H1 (cell line): ENCODE results near the gene VPS25. TPM values are rescaled to one million over a fixed set of nuclear protein-coding genes. Genes with fewer than 3 reads are reported as not detected.
A peak's percentile ranks its signal among the peaks of the same experiment; 100 is the strongest.

Source experiments
- CTCF ChIA-PET: fragments of 300-600 bp; sonication (Branson Sonifier 250); formaldehyde crosslinking; loops from one replicate; lab custom pipeline; 2021; ENCODE audit not compliant: partially characterized antibody; lab: Charles Lee
- POLR2A ChIA-PET: fragments of 300-600 bp; sonication (Branson Sonifier 250); formaldehyde crosslinking; loops from one replicate; lab custom pipeline; 2021; ENCODE audit warnings: inconsistent platforms; ENCODE audit not compliant: partially characterized antibody; lab: Charles Lee
- DNase-seq, 2 experiments: peaks; one replicate each; pipeline versions ENCODE4 v3.0.0 to v3.0.0-alpha.2; 2010 to 2022; ENCODE audit warnings: low spot score in 2 of 2, low read depth in 1 of 2, mixed read lengths in 1 of 2
- FAIRE-seq: peaks from 2 replicates; lab custom pipeline; 2011; peaks lifted over from hg19 to GRCh38; lab: Jason Lieb, UNC
- H2AFZ ChIP-seq: 2 replicates; pipeline ENCODE4 v1.8.1; 2012; ENCODE audit warnings: low read length, inconsistent platforms
- H2AK5ac ChIP-seq: 2 replicates; pipeline ENCODE4 v1.6.1; 2013; ENCODE audit warnings: low read depth, low read length
- H2BK120ac ChIP-seq: replicated peaks from 2 replicates; pipeline ENCODE3; 2013; ENCODE audit warnings: low read depth, low read length, inconsistent platforms
- H2BK12ac ChIP-seq: 2 replicates; pipeline ENCODE4 v1.6.1; 2013; ENCODE audit warnings: low read depth, low read length
- H2BK15ac ChIP-seq: 2 replicates; pipeline ENCODE4 v1.6.1; 2013; ENCODE audit warnings: low read length
- H2BK20ac ChIP-seq: 2 replicates; pipeline ENCODE4 v1.6.1; 2013; ENCODE audit warnings: low read length
- H2BK5ac ChIP-seq: 2 replicates; pipeline ENCODE4 v1.6.1; 2013; ENCODE audit warnings: low read depth, low read length
- H3K14ac ChIP-seq: 2 replicates; pipeline ENCODE4 v1.6.1; 2013; ENCODE audit warnings: inconsistent platforms; ENCODE audit not compliant: insufficient read length
- H3K18ac ChIP-seq: 2 replicates; pipeline ENCODE4 v1.6.1; 2013; ENCODE audit warnings: low read length; ENCODE audit errors: extremely low read depth
- H3K23ac ChIP-seq: 2 replicates; pipeline ENCODE4 v1.6.1; 2013; ENCODE audit warnings: inconsistent platforms; ENCODE audit not compliant: insufficient read length
- H3K23me2 ChIP-seq: 2 replicates; pipeline ENCODE4 v1.6.1; 2013; ENCODE audit warnings: low read depth, low read length
- H3K27ac ChIP-seq: 2 replicates; pipeline ENCODE4 v1.6.1; 2011; ENCODE audit warnings: low read depth, low read length, inconsistent platforms
- H3K27me3 ChIP-seq, 4 experiments: replicated peaks in 1 of 4; 1 replicate in 1 of 4; 2 replicates in 3 of 4; pipeline versions ENCODE4 v1.6.1 to v1.8.1; 2011 to 2013; ENCODE audit warnings: low read length in 3 of 4, mild to moderate bottlenecking in 3 of 4, inconsistent platforms in 2 of 4, mixed read lengths in 2 of 4, moderate library complexity in 1 of 4; ENCODE audit not compliant: control insufficient read depth in 3 of 4, insufficient read depth in 3 of 4; ENCODE audit errors: extremely low read depth in 1 of 4
- H3K36me3 ChIP-seq, 4 experiments: 2 replicates each; pipeline versions ENCODE4 v1.6.1 to v1.8.1; 2011 to 2013; ENCODE audit warnings: mild to moderate bottlenecking in 4 of 4, low read length in 3 of 4, moderate library complexity in 2 of 4, control low read depth in 1 of 4, inconsistent platforms in 1 of 4; ENCODE audit not compliant: insufficient read depth in 4 of 4, control insufficient read depth in 2 of 4
- H3K4ac ChIP-seq: replicated peaks from 2 replicates; pipeline ENCODE3; 2013; ENCODE audit warnings: low read length, low read depth, mixed read lengths, inconsistent platforms; ENCODE audit not compliant: insufficient read length
- H3K4me1 ChIP-seq, 4 experiments: replicated peaks in 1 of 4; 1 replicate in 1 of 4; 2 replicates in 3 of 4; pipeline versions ENCODE4 v1.6.1 to v1.8.1; 2011 to 2013; ENCODE audit warnings: low read length in 3 of 4, inconsistent platforms in 2 of 4, mixed read lengths in 1 of 4; ENCODE audit not compliant: insufficient read depth in 4 of 4, control insufficient read depth in 3 of 4
- H3K4me2 ChIP-seq, 2 experiments: 2 replicates each; pipeline versions ENCODE4 v1.6.1 to v1.8.1; 2011 to 2013; ENCODE audit warnings: low read depth in 2 of 2, low read length in 2 of 2, control low read depth in 1 of 2, inconsistent platforms in 1 of 2, mild to moderate bottlenecking in 1 of 2; ENCODE audit not compliant: insufficient read depth in 1 of 2
- H3K4me3 ChIP-seq, 4 experiments: fragments of 200-600, 300-600 bp in 1 of 4; sonication (generic), shearing (Covaris generic), sonication (Bioruptor Twin) in 1 of 4; 2 replicates each; pipeline versions ENCODE4 v1.5.1 to v1.8.1; 2011 to 2016; ENCODE audit warnings: low read length in 4 of 4, low read depth in 3 of 4, control low read depth in 2 of 4, inconsistent platforms in 2 of 4, mild to moderate bottlenecking in 2 of 4, mixed read lengths in 1 of 4, moderate library complexity in 1 of 4; ENCODE audit not compliant: insufficient read depth in 2 of 4; ENCODE audit errors: extremely low read depth in 1 of 4
- H3K56ac ChIP-seq: replicated peaks from 2 replicates; pipeline ENCODE3; 2013; ENCODE audit warnings: low read depth, mild to moderate bottlenecking, mixed read lengths, low read length, inconsistent platforms; ENCODE audit not compliant: insufficient read length
- H3K79me1 ChIP-seq: 2 replicates; pipeline ENCODE4 v1.6.1; 2013; ENCODE audit warnings: low read depth, low read length, control low read depth
- H3K79me2 ChIP-seq, 2 experiments: 2 replicates each; pipeline versions ENCODE4 v1.6.1 to v1.8.1; 2012 to 2013; ENCODE audit warnings: low read length in 2 of 2, mild to moderate bottlenecking in 2 of 2, inconsistent platforms in 1 of 2; ENCODE audit not compliant: insufficient read depth in 2 of 2, control insufficient read depth in 1 of 2
- H3K9ac ChIP-seq, 4 experiments: replicated peaks in 1 of 4; 1 replicate in 1 of 4; 2 replicates in 3 of 4; pipeline versions ENCODE4 v1.6.1 to v1.8.1; 2011 to 2013; ENCODE audit warnings: low read depth in 3 of 4, low read length in 3 of 4, control low read depth in 2 of 4, mild to moderate bottlenecking in 2 of 4, moderate library complexity in 2 of 4, inconsistent platforms in 1 of 4; ENCODE audit errors: extremely low read depth in 1 of 4
- H3K9me3 ChIP-seq, 2 experiments: 2 replicates each; pipeline versions ENCODE4 v1.6.1 to v1.8.1; 2012 to 2013; ENCODE audit warnings: mild to moderate bottlenecking in 2 of 2, moderate library complexity in 2 of 2, control low read depth in 1 of 2, inconsistent platforms in 1 of 2, low read depth in 1 of 2, low read length in 1 of 2, mixed read lengths in 1 of 2; ENCODE audit not compliant: insufficient read depth in 2 of 2
- H4K20me1 ChIP-seq, 2 experiments: replicated peaks in 1 of 2; 2 replicates each; pipeline versions ENCODE3 to v1.8.1; 2011 to 2013; ENCODE audit warnings: inconsistent platforms in 2 of 2, low read length in 2 of 2, mild to moderate bottlenecking in 1 of 2; ENCODE audit not compliant: insufficient read depth in 2 of 2, control insufficient read depth in 1 of 2
- H4K5ac ChIP-seq: 2 replicates; pipeline ENCODE4 v1.6.1; 2013; ENCODE audit warnings: low read length, low read depth, mixed read lengths, inconsistent platforms; ENCODE audit not compliant: insufficient read length
- H4K8ac ChIP-seq: 2 replicates; pipeline ENCODE4 v1.8.0; 2013; ENCODE audit warnings: mild to moderate bottlenecking, moderate library complexity, low read length, inconsistent platforms; ENCODE audit not compliant: insufficient read depth; ENCODE audit errors: extremely low read depth
- H4K91ac ChIP-seq: replicated peaks from 2 replicates; pipeline ENCODE3; 2013; ENCODE audit warnings: low read length, mixed read lengths, inconsistent platforms; ENCODE audit not compliant: insufficient read length
- FOSL1 ChIP-seq: IDR thresholded peaks from 2 replicates; pipeline ENCODE4 v1.6.1; 2011; ENCODE audit warnings: mild to moderate bottlenecking, low read depth, low read length, moderate library complexity; ENCODE audit not compliant: insufficient read depth
- GABPA ChIP-seq: IDR thresholded peaks from 2 replicates; pipeline ENCODE4 v1.6.1; 2011; ENCODE audit warnings: mild to moderate bottlenecking, low read length, moderate library complexity, borderline replicate concordance; ENCODE audit not compliant: insufficient read depth
- RXRA ChIP-seq: IDR thresholded peaks from 2 replicates; pipeline ENCODE4 v1.6.1; 2011; ENCODE audit warnings: low read depth, mild to moderate bottlenecking, low read length, moderate library complexity; ENCODE audit not compliant: insufficient read depth
- WGBS, 2 experiments: shearing (Covaris generic) in 1 of 2; methylation state at CpG; one replicate each; pipeline versions ENCODE4 v1.1.6 to v1.1.7; 2013 to 2015; ENCODE audit warnings: low lambda C conversion rate in 2 of 2, mixed read lengths in 2 of 2, inconsistent platforms in 1 of 2, low coverage in 1 of 2, missing lambda C conversion rate in 1 of 2; ENCODE audit not compliant: insufficient replicate concordance in 2 of 2, insufficient coverage in 1 of 2, insufficient read length in 1 of 2; ENCODE audit errors: extremely low coverage in 1 of 2, missing lambda C conversion rate in 1 of 2; 5-methylcytosine and 5-hydroxymethylcytosine counted together
- polyA plus RNA-seq, 7 experiments: library from polyadenylated mRNA; depleted of rRNA in 3 of 7; stranded (reverse) in 5 of 7; unstranded in 2 of 7; fragments of >200 nt in 5 of 7; fragments of 200-250 nt in 2 of 7; gene quantifications; 1 replicate in 5 of 7; 2 replicates in 1 of 7; 4 replicates in 1 of 7; pipeline versions ENCODE4 v1.2.1 to v1.2.3, GENCODE V29; 2011 to 2013; ENCODE audit warnings: missing spikeins in 2 of 7, mixed read lengths in 2 of 7
- total RNA-seq: library from RNA; stranded (reverse); fragmentation: NEBNext Ultra II Directional; extraction: Animal tissue kit (Norgen Biotek cat#: 25700); gene quantifications from 2 replicates; pipeline ENCODE4 v1.2.1, GENCODE V29; 2021

VPS25 gene
- total and polyA plus RNA-seq, 2 of the 8 experiments (the other 6 are each of a cell fraction or from before 2014, with no cell fraction given) = 88.2 to 188 TPM

DNA sequence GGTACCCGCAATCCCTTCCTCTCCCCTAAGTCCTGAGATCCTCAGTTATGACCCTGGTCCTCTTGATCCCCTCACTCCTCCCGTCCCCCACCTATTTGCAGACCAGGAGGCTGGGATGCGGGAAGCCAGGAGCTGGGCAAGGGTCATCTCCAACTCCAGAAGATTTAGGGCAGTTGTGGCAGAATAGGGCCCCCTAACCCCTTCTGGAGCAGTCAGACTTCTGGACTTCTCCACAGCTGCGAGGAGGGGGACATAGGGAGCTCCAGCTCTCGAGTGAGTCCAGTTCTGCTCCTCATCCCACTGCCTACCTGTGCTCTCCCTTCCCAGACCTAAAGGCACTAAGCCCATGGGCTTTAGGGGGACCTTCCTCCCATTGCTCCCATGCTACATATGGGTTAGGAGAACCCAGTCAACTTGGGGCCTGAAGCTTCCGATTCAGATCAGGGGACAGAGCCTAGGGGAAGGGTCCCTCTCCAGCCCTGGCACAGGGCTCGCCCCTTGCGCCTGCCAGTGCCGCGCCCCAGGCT, 8.5 kb downstream of the VPS25 start:
- Histone ChIP-seq H2AK5ac (no peak overlapping the region), H3K18ac (no peak overlapping the region), H3K14ac (no peak overlapping the region), H2AFZ (no peak overlapping the region), H3K56ac (no peak overlapping the region), H4K91ac (no peak overlapping the region), H4K5ac (no peak overlapping the region), H3K36me3 (peaks cover 5 to 13% (median 9%) of the 10 kb centered on the region in 4 experiments; a peak in 6 of 8 replicates), H3K27ac (no peak overlapping the region), H3K4ac (no peak overlapping the region), H3K23ac (no peak overlapping the region), H4K8ac (no peak overlapping the region), H2BK5ac (no peak overlapping the region), H4K20me1 (no peaks in the 10 kb centered on the region), H3K4me1 (peaks cover 0 to 14% (median 8%) of the 10 kb centered on the region in 4 experiments; a peak in 6 of 7 replicates), H3K4me3 (no peak overlapping the region), H2BK12ac (no peak overlapping the region), H2BK20ac (no peak overlapping the region), H3K23me2 (peaks cover 11% of the 10 kb centered on the region), H3K9ac (no peak overlapping the region), H3K79me1 (no peaks in the 10 kb centered on the region), H2BK15ac (no peak overlapping the region; the same call in 1 of the 2 replicates), H3K4me2 (peak overlapping the region in 1 of 2 experiments; percentile 92; a peak in 1 of 4 replicates), H3K79me2 (no peaks in the 10 kb centered on the region), H3K9me3 (no peaks in the 10 kb centered on the region), H2BK120ac (no peak overlapping the region), H3K27me3 (peaks cover 6 to 23% (median 19%) of the 10 kb centered on the region in 4 experiments)
- WGBS, 2 experiments = 85% methylated on average over 9 of the region's 10 CpGs; no CpG with 5 or more reads in 1 of the 2 experiments
- ChIA-PET POLR2A (interaction anchor here (0.5 to 3.8 kb wide), 8 partner anchors 8 to 237 kb away, joined by 3 to 17 read pairs (median 5); partner anchors contain the start of genes CNTD1, COA3, PSMC3IP and RAMP2), CTCF (interaction anchor here (1.0 to 2.1 kb wide), 5 partner anchors 18 to 109 kb away, joined by 3 to 5 read pairs (median 3); no protein-coding TSS in a partner anchor)
- no peak for FAIRE-seq
- TF ChIP-seq FOSL1 (no peak), GABPA (no peak), RXRA (no peak)
- DNase-seq = no peak
